IPS-NIHi11 (cell line): ENCODE data around the gene SRA1.

ENCODE experiments used
- DNase-seq: peaks from one replicate; pipeline ENCODE4 v3.0.0; 2012; ENCODE audit warnings: mixed read lengths, low spot score

Gene SRA1

GRCh38 chr5:140570488-140570887 is 13.2 kb upstream of the SRA1 start:
- DNase-seq, result no peak

DNA sequence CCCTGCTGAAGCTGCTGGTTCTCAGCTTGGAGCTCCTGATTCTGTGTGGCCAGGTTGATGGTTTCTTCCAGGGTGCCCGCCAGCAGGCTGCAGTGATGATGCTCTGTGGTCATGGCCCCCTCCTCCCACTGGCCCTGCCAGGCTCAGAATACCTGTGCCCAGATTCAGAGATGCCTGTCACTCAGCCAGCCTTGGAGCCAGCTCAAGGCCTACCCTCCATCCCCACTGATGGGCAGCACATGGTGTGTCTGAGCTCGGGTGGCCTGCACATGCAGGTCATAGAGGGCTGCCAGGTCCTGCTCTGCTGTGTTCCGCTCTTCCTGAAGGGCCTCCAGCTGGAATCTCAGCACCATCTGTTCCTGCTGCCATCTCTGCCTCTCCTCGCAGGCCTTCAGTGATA is 12.8 kb upstream of the SRA1 start:
- DNase-seq, result no peak

GRCh38 chr5:140569197-140569596 is 11.9 kb upstream of the SRA1 start:
- no peak for DNase-seq

DNA sequence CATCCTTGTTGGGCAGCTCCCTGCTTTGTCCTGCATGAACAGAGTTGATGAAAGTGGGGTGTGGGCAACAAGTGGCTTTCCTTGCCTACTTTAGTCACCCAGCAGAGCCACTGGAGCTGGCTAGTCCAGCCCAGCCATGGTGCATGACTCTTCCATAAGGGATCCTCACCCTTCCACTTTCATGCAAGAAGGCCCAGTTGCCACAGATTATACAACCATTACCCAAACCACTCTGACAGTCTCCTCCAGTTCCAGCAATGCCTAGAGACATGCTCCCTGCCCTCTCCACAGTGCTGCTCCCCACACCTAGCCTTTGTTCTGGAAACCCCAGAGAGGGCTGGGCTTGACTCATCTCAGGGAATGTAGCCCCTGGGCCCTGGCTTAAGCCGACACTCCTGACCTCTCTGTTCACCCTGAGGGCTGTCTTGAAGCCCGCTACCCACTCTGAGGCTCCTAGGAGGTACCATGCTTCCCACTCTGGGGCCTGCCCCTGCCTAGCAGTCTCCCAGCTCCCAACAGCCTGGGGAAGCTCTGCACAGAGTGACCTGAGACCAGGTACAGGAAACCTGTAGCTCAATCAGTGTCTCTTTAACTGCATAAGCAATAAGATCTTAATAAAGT is 11.3 kb upstream of the SRA1 start:
- no peak for DNase-seq

GRCh38 chr5:140567871-140568270 is 10.6 kb upstream of the SRA1 start:
- DNase-seq, result no peak

- no peak for DNase-seq
Measured at GRCh38 chr5:140567136-140567818, 10.0 kb upstream of the SRA1 start.

DNA sequence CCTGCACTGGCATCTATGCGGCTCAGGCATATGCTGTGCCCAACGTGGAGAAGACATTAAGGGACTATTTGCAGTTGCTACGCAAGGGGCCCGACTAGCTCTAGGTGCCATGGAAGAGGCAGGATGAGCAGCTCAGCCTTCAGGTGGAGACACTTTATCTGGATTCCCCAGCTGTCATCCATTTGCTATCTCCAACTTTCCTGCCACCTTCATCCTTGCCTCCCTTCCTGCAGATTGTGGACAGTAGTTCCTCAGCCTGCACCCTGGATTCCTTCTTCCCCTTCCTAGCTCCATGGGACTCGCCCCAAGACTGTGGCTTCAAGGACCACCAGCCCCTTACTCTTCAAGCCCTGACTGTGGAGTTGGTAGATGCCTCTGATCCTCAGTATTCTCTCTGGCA is 9.4 kb upstream of the SRA1 start:
- DNase-seq, result no peak

GRCh38 chr5:140565780-140566095 is 8.5 kb upstream of the SRA1 start:
- DNase-seq, result no peak

DNA sequence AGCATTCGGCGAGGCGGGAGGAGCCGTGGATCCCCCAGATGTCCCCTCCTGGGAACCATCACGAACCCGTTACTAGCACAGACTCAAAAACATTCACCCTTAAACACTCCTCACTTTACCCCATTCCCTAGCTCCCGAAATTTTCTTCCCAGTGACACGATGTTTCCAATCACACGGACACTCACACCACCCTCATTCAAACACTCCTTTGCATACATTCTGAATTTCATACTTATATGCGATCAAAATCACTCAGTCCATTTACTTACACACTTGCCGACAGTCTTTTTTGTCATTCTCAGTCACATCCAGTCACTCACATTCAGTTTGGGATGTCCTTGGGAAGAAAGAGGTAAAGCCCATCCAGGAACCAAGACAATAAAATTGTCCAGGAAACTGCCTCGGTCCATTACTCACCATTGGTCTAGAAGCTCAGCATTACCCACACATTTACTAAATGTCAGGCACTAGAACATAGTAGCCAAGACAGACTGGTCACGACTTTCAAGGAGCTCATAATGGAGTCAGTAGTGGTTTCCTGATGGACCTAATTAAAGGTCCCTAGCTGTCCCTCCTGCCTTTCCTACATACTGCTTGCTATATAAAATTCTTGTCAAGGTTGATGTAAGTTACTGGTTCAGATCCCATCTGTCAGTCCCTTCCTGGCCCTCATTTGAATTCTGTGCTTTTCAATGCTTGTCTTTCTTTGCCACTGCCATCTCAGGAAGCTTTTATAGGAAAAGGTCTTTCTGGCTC is 7.9 kb upstream of the SRA1 start:
- no peak for DNase-seq

GRCh38 chr5:140564196-140565023 is 7.1 kb upstream of the SRA1 start, which contains the start of the genes APBB3 and SLC35A4:
TSS of gene APBB3 (minus strand) at chr5:140564598. CDS start at chr5:140564245, 353 bp downstream.
TSS of gene SLC35A4 (plus strand) at chr5:140564828. CDS start at chr5:140567170, 2,342 bp downstream.
- peak; percentile 95 for DNase-seq

GRCh38 chr5:140563596-140563995 is 6.3 kb upstream of the SRA1 start:
- DNase-seq, result no peak

DNA sequence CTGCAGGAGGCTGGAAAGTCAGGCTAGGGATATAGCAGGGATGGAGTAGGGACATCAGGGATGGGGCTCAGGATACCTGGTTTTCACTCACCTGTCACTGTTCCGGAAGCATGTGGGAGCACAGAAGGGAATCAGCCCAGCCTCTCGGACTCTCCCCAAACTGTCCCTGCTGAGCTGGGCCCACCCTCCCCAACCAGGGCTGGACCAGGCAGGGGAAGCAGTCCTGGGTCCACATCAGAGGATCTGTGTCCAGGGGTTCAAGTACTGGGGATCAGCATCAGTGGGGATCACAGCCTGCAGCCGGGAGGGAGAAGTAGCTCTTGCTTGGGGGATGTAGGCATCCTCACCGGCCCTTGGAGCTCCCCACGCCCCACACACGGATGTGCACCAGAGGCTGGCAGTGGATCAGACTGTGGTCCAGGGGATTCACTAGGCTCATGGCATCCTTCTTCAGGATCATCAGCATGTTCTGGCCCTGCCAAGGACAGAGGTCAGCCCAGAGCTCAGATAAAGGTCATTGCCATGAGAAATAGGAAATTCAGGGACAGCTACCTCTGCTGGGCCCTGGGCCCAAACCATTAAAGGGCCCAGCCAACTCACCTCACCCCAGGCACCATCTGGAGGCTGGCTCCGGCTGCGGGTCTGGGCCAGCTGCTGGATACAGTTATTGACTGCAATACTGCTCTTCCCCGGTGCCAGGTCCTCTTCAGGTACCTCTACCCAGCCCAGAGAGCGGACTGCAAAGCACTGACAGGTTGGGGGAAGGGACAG is 4.7 kb upstream of the SRA1 start:
- DNase-seq, result no peak

- no peak for DNase-seq
Measured at GRCh38 chr5:140560227-140560626, 3.0 kb upstream of the SRA1 start.

DNA sequence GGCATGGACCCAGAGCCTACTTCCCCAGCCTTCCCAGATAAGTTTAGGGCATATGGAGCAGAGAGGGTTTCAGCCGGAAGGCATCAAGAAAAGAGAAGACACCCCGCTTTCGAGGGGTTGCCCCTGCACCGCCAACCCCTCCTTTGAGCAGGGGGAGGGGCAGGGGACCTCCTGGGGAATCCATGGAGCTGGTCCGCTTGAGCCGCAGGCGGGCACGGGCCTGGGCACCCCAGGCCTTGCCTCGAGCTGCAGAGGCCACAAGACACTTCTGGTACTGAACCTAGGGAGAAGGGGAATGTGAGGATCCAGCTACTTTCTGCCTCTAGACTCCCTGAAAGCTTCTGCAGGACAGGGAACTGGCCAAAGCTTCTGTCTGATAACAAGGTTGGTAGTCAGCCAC is 1.3 kb upstream of the SRA1 start:
- DNase-seq, result no peak

GRCh38 chr5:140557965-140558364 is 692 bp upstream of the SRA1 start:
- no peak for DNase-seq

GRCh38 chr5:140556438-140556837 is 835 bp downstream of the SRA1 start:
- DNase-seq, result no peak

DNA sequence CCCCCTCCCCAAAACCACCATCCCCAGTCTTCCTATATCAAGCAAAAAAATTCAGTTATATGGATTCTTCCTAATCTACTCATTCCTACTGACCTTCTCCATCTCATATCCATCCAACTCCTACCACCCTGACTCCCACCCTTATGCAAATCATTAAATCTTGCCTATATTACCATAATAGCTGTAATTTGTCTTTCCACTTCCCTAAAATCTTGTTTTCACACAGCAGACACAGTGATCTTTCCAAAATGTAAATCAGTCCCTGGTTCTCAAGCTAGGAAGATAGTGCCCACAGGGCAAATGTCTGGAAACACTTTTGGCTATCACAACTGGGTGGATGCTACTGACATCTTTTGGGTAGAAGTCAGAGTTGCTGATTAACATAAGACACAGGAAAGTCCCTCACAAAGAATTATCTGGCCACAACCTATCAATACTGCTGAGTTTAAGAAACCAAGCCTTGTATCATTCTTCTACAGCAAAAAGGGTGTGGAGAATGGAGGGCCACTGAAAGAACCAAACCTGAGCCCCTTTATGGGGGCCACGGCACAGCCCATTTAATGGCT is 1.4 kb downstream of the SRA1 start:
- no peak for DNase-seq

DNA sequence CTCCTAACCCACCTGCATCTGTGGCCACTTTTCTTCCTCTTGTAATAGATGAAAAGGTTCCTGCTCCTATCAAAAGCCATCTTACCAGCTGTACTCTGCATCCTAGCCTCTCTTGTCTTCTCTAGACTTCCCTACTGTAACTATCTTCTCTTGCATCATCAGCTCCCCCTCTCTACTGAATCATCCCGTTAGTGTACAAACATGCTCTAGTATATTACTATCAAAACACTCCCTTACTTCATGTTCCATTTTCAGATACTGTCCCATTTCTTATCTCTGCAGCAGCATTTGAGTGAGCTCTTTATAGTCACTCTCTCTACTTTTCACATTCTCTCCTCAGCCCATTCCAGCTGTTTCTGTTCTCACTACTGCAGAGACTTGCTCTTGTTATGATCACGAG is 2.8 kb downstream of the SRA1 start:
- no peak for DNase-seq

DNA sequence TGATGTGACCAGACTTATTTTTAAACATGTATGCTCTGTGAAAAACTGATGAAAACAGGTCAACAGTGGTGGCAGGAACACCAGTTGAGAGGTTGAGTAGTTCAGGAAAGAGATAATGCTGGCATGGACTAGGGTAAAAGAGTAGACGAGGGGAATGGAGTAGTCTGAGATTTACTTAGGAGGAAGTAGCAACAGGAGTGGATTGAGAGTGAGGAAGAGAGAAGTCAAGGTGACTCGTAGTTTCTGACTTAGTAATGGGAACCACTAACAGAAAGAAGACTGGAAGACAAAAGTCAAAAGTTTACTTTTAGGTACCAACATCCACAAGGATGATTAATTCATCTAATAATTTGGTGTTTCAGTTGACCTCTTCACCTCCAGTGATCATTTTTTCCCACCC is 3.6 kb downstream of the SRA1 start:
- DNase-seq, result no peak

GRCh38 chr5:140551872-140552271 is 5.4 kb downstream of the SRA1 start:
- DNase-seq, result no peak
